LNCAP (cell line): Measurements from ENCODE around the gene SETX.

Experiments
- TF ChIP-seq, protein P1 (sequence below): fragments of 450-650 bp; IDR thresholded peaks from 2 replicates; pipeline ENCODE4 v1.5.1; 2017; ENCODE audit warnings: mild to moderate bottlenecking

SETX gene

DNA sequence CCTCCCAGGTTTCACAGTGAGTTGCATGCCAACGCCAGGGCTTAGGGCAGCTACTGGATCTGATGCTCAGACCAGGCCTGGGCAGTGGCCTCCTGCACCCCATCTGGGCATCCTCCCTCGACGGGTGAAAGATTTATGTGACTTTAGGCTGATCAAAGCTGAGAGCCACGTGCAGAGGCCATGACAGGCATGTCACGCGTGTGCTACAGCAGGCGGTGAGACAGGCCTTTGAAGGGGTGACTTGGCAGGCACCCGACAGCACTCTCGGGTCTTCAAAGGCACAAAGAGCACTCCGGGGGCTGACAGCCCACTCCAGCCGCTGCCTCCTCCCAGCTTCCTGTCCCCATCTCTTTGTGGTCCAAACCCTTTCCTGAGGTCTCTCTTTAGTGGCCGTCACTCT, 126.7 kb downstream of the SETX start:
- TF ChIP-seq, protein P1, sequence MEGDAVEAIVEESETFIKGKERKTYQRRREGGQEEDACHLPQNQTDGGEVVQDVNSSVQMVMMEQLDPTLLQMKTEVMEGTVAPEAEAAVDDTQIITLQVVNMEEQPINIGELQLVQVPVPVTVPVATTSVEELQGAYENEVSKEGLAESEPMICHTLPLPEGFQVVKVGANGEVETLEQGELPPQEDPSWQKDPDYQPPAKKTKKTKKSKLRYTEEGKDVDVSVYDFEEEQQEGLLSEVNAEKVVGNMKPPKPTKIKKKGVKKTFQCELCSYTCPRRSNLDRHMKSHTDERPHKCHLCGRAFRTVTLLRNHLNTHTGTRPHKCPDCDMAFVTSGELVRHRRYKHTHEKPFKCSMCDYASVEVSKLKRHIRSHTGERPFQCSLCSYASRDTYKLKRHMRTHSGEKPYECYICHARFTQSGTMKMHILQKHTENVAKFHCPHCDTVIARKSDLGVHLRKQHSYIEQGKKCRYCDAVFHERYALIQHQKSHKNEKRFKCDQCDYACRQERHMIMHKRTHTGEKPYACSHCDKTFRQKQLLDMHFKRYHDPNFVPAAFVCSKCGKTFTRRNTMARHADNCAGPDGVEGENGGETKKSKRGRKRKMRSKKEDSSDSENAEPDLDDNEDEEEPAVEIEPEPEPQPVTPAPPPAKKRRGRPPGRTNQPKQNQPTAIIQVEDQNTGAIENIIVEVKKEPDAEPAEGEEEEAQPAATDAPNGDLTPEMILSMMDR = no peak

DNA sequence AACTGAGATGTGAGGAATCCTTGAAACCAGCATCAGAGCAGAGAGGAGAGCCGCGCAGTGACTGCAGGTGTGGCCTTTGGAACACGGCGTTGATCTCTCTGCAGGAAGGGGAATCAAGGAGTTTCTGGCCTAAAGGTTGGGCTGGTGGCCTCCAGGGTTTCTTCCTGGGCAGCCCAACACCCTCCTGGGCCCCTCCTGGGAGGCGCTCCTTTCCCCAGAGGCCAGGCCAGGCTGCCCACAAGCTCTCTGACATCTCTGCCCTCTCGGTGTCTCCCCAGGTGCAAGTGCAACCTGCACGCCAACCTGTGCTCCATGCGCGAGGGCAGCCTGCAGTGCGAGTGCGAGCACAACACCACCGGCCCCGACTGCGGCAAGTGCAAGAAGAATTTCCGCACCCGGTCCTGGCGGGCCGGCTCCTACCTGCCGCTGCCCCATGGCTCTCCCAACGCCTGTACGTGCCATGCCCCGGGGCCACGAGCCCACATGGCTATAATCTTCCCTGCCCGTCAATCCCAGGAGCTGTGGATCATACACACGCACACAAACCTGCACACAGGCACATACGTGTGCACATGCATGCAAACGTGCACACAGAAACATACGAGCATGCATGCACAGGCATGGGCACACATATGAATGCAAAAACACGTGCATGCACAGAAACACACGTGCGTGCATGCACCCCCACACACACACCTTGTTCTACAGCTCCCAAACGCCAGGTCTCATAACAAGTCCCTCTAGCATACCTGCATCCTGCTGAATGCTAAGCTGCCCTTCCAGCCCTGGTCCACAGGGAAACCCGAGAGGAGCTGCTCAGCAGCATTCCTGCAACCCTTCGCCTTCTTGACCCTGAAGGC, 128.0 kb downstream of the SETX start:
- TF ChIP-seq, protein P1 = no peak

DNA sequence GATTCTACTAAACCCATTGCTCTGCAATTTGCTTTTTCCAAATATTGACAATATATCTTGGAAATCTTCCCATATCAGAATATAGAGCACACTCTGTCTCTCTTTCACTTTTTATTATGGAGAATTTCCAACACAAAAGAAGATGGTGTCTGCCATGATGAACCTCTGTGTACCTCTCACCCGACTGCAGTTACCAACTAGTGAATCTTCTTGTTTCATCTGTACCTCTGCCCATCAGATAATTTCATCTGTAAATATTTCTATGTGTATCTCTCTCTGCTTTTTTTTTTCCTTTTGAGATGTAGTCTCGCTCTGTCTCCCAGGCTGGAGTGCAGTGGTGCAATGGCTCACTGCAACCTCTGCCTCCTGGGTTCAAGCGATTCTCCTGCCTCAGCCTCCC, 130.1 kb downstream of the SETX start:
- TF ChIP-seq, protein P1 = no peak

DNA sequence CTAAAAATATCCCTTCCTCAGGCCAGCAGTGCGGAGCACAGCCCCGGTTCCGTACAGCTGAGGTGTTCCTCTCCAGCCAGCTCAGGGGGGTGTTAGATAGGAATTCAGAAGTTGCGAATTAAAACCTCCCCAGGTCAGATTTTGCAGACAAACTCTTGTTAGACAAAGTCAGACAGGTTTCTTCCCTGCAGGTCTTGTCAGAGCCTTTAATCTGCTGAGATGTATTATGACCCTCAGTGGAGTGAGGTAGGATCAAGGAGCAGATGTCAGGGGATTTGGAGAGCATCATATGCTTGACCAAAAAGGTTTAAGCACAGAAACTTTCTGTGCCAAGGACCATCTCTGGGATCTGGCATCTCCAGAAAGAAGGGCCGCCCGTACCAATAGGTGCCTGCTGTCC, 132.8 kb downstream of the SETX start:
- TF ChIP-seq, protein P1 = no peak

DNA sequence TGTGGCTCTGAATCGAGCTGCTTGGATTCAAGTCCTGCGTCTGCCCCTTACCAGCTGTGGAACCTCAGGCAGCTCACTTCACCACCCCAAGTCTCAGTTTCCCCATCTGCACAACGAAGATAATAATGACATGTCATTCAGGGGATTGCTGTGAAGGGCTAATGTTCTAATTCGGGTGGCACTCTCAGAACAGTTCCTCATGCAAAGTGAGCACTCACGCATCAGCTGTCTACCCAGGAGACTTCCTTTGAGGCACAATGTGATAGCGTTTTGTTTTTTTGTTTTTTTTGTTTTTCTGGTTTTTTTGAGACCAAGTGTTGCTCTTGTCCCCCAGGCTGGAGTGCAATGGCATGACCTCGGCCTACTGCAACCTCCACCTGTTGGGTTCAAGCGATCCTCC, 136.6 kb downstream of the SETX start:
- TF ChIP-seq, protein P1 = no peak

DNA sequence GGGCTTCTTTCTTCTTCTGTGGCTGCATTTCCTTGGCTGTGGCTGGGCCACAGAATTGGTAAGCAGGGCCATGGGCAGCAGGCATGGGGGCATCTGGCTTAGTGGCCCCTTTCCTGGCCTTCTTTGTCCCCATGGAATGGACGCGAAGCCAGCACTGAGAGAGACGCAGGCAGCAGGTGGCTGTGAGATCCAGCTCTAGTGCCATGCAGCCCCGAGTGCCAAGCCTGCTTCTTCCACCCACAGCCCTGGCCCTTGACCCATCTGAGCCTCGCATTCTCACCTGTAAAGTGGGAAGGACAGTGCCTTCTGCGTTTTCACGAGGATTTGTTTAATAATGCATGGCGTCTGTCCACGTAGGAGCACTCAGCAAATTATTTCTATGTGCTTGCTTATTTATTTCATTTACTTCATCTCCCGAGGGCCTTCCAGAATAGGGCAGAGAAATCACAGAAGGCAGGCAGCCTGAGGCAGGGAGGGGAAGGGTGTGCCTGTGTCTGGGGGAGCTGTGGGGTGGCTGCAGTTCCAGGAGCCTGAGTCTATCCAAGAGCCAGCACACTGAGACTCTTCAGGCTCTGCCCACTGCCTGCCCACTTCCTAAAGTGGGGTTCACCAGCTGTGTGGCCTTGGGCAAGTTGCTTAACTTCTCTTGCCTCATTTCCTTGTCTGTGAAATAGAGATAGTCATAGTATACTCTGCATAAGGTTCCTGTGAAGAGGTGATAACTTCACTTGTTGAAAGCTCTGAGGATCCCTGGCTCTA, 137.7 kb downstream of the SETX start:
- TF ChIP-seq, protein P1 = no peak

DNA sequence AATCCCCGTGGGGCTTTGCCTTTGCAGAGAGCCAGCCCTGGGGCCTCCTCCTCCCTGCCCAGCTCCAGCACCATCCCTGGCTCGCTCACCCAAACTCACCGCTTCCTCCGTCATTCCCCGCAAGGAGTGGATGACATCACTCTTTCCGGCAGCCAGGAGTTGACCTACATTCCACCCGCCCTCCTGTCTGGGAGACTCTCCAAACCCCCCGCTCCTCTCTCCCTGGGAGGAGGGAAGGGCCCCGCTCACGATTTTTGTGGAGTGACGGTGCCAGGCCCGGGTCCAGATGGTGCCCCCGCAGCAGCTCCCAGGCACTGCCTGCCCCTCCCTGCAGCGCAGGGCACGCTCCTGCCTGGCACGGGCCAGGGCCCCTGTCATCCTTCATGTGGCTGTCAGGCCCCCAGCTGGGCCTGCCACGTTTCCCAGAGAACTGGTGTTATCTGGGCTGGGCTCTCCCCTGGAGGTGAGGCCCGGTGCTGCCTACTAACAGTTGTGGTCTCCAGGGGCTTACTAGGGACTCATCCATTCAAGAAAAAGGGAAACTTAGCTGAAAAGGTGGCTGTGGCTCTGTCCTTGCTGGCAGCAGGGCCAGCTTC, 140.7 kb downstream of the SETX start:
- TF ChIP-seq, protein P1 = no peak
